Measurements from ENCODE around the gene MDGA2. TPM values are rescaled to one million over a fixed set of nuclear protein-coding genes. Genes with fewer than 3 reads are reported as not detected.

Gene MDGA2
- total and polyA plus RNA-seq, 8 donors, result not detected

GRCh38 chr14:47085678-47086077 is 589.7 kb downstream of the MDGA2 start:
- no peaks in the 10 kb centered on the region for H3K9me3 ChIP-seq
- no peak for TF ChIP-seq CTCF (IDR thresholded peaks at IDR 0.05)
- intact Hi-C loops (cut with DNase I), result no loop called here
- FAIRE-seq, result no peak
- no peaks in the 10 kb centered on the region for H3K36me3 ChIP-seq
- H3K27me3 ChIP-seq, result no peaks in the 10 kb centered on the region
- no peak overlapping the region for H3K4me3 ChIP-seq
- no peak for DNase-seq
- no peaks in the 10 kb centered on the region for H3K4me1 ChIP-seq
- H3K27ac ChIP-seq, result no peak overlapping the region
- no peak for ATAC-seq
- WGBS, 2 donors, result 76 to 78% methylated on average over 1 of the region's 1 CpG

DNA sequence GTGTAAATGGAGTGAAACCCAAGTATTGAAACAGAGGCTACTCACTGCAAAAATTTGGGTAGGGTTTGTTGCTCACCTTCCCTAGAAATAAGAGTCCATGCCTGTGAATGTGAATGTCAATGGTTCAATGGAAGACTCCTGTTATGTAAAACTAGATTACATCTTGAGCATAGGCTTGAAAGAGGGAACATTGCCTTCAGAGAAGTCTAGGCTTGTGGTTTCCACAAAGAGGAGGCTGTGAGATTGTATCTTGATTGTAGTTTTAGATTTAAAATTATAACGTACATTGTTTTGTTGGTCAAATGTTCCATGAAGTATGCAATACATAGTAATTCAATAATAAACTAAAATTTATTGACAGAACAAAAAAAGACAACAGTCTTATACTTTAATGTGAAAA is 610.1 kb downstream of the MDGA2 start:
- Histone ChIP-seq H3K36me3 (no peaks in the 10 kb centered on the region), H3K27me3 (no peaks in the 10 kb centered on the region), H3K4me3 (no peak overlapping the region), H3K4me1 (no peaks in the 10 kb centered on the region), H3K9me3 (no peaks in the 10 kb centered on the region), H3K27ac (no peak overlapping the region)
- no peak for DNase-seq
- WGBS, 2 donors, result 40 to 63% methylated on average over 1 of the region's 1 CpG
- intact Hi-C loops (cut with DNase I), result no loop called here
- TF ChIP-seq CTCF (IDR thresholded peaks at IDR 0.05), result no peak
- ATAC-seq, result no peak
- FAIRE-seq, result no peak

- Histone ChIP-seq H3K9me3 (no peaks in the 10 kb centered on the region), H3K27me3 (no peaks in the 10 kb centered on the region), H3K4me3 (no peak overlapping the region), H3K4me1 (no peaks in the 10 kb centered on the region), H3K27ac (no peak overlapping the region), H3K36me3 (no peaks in the 10 kb centered on the region)
- FAIRE-seq (no peak), DNase-seq (no peak), ATAC-seq (no peak)
- 42 to 53% methylated on average over 3 of the region's 3 CpGs for WGBS, 2 donors
- intact Hi-C loops (cut with DNase I), result no loop called here
- no peak for TF ChIP-seq CTCF (IDR thresholded peaks at IDR 0.05)
These were observed 615.4 kb downstream of the MDGA2 start for GRCh38 chr14:47060050-47060449.

DNA sequence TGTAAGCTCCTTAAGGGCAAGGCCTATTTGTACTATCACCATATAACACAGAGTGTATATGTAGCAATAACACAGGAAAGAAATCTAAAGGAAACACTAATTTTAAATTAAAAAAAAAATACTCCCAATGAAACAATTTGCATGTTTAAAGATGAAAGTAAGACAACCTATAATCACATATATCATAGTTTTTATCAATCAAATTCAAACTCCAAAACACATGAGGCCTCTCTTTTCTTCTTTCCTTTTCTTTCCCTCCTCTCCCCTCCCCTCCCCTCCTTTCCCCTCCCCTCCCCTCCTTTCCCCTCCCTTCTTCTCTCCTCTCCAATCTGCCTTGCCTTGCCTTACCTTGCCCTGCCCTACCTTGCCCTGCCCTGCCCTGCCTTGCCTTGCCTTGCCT is 618.0 kb downstream of the MDGA2 start:
- no peak overlapping the region for H3K27ac ChIP-seq
- no peak overlapping the region for H3K4me3 ChIP-seq
- FAIRE-seq (no peak), ATAC-seq (no peak), DNase-seq (no peak)
- no peaks in the 10 kb centered on the region for H3K36me3 ChIP-seq
- no peaks in the 10 kb centered on the region for H3K9me3 ChIP-seq
- H3K4me1 ChIP-seq, result no peaks in the 10 kb centered on the region
- intact Hi-C loops (cut with DNase I), result no loop called here
- H3K27me3 ChIP-seq, result no peaks in the 10 kb centered on the region
- no peak for TF ChIP-seq CTCF (IDR thresholded peaks at IDR 0.05)

DNA sequence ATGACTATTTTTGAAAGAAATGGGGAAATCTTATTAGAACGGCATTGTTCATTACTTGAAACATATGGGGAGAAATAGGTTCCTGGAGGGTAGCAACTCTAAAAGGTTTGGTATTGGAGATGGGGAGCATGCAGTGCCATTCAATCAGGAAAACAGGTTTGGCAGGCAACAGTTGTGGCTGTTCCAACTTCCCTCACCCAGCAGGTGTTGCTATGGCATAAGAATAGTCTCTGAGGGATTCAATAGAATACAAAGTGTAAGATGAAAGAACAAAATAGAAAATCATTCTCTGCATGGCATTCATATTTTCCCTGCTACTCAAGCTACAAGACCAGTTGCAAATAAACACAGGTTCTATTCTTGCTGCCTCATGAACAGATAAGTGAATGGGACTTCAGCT is 630.6 kb downstream of the MDGA2 start:
- intact Hi-C loops (cut with DNase I), result no loop called here
- Histone ChIP-seq H3K27me3 (no peaks in the 10 kb centered on the region), H3K36me3 (no peaks in the 10 kb centered on the region), H3K9me3 (no peaks in the 10 kb centered on the region), H3K27ac (no peak overlapping the region), H3K4me1 (no peaks in the 10 kb centered on the region), H3K4me3 (no peak overlapping the region)
- TF ChIP-seq CTCF (IDR thresholded peaks at IDR 0.05), result no peak
- ATAC-seq (no peak), DNase-seq (no peak), FAIRE-seq (no peak)
- 6 to 10% methylated on average over 1 of the region's 1 CpG for WGBS, 2 donors
